ENCODE data around the gene CXADR. TPM values are rescaled to one million over a fixed set of nuclear protein-coding genes. Genes with fewer than 3 reads are reported as not detected.

CXADR gene
- total RNA-seq, 1 experiment from 2014 or later = 119 TPM

DNA sequence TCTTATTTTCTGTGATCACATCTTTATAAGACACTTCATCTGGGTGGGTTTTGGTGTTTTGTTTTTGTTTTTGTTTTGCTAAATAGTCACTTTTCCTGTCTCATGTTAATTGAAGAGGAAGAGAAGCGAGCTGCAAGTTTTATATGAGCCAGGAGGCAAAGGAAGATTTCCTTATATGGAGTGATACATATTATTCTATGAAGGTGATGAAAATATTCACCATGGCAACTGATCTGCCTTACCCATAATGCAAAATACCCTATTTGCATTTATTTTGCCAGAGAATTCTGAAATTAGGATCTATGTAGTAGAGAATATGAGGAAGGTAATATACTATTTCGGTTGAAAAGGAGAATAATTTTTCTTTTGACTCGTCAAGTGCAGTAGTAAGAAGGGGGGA, 13.9 kb downstream of the CXADR start (continued):
- TF ChIP-seq ZNF138 (CRISPR knock-in tag; conservative IDR thresholded peaks at IDR 0.05) (no peak), RELA (CRISPR knock-in tag; IDR thresholded peaks at IDR 0.05; ENCODE audit: borderline replicate concordance) (no peak)

DNA sequence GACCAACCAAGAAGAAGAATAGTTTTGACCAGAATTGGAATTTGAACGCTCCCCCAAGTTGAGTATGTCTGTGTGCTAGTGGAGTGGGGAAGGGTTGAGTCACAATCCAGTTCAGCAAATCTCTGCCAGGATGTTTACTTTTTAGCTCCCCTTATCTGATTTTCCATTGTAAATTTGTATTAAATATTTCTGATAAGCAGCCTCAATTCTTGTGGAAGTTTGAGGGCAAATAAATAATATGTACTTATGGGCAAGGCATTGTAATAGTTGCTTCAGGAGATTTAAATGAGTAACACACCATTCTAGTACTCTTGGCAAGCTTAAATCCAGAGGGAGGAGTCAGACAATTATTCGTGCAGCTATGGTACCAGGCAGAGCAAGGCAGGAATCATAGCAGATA, 14.4 kb downstream of the CXADR start:
- H3K27me3 Mint-ChIP-seq (ENCODE audit: low read depth) = no peaks in the 10 kb centered on the region
- no peaks in the 10 kb centered on the region for H3K9me3 Mint-ChIP-seq
- CTCF ChIA-PET = interaction anchor here (0.7 to 2.0 kb wide), 3 partner anchors 11 to 27 kb away, joined by 4 to 5 read pairs (median 5); no protein-coding TSS in a partner anchor

GRCh38 chr21:17527711-17528110, 14.9 kb downstream of the CXADR start:
- no peak for DNase-seq (ENCODE audit: low spot score)
- peak; percentile 31; the same call in 1 of the 2 replicates for ATAC-seq
- H3K4me1 Mint-ChIP-seq = peaks cover 67% of the 10 kb centered on the region
- no peaks in the 10 kb centered on the region for H3K9me3 Mint-ChIP-seq
- peak overlapping the region; percentile 86 for H3K27ac Mint-ChIP-seq
- ChIA-PET CTCF (interaction anchor here (0.7 to 2.0 kb wide), 3 partner anchors 12 to 141 kb away, joined by 4 to 5 read pairs (median 5); no protein-coding TSS in a partner anchor), POLR2A (interaction anchor here (0.6 to 0.9 kb wide), 3 partner anchors 9 to 82 kb away, joined by 3 to 8 read pairs (median 3); no protein-coding TSS in a partner anchor)
- no peak overlapping the region for H3K4me3 Mint-ChIP-seq
- H3K27me3 Mint-ChIP-seq (ENCODE audit: low read depth) = no peaks in the 10 kb centered on the region
- no peak for TF ChIP-seq IRF1 (CRISPR knock-in tag; IDR thresholded peaks at IDR 0.05)
- TF ChIP-seq NR1H2 (CRISPR knock-in tag; IDR thresholded peaks at IDR 0.05) = no peak
- TF ChIP-seq, protein P1, sequence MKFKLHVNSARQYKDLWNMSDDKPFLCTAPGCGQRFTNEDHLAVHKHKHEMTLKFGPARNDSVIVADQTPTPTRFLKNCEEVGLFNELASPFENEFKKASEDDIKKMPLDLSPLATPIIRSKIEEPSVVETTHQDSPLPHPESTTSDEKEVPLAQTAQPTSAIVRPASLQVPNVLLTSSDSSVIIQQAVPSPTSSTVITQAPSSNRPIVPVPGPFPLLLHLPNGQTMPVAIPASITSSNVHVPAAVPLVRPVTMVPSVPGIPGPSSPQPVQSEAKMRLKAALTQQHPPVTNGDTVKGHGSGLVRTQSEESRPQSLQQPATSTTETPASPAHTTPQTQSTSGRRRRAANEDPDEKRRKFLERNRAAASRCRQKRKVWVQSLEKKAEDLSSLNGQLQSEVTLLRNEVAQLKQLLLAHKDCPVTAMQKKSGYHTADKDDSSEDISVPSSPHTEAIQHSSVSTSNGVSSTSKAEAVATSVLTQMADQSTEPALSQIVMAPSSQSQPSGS (CRISPR knock-in tag; IDR thresholded peaks at IDR 0.05; ENCODE audit: borderline replicate concordance, low read depth) = no peak
- TF ChIP-seq, protein P2, sequence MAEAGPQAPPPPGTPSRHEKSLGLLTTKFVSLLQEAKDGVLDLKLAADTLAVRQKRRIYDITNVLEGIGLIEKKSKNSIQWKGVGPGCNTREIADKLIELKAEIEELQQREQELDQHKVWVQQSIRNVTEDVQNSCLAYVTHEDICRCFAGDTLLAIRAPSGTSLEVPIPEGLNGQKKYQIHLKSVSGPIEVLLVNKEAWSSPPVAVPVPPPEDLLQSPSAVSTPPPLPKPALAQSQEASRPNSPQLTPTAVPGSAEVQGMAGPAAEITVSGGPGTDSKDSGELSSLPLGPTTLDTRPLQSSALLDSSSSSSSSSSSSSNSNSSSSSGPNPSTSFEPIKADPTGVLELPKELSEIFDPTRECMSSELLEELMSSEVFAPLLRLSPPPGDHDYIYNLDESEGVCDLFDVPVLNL (CRISPR knock-in tag; IDR thresholded peaks at IDR 0.05; ENCODE audit: borderline replicate concordance, low read depth) = no peak
- TF ChIP-seq FOXP4 (CRISPR knock-in tag; IDR thresholded peaks at IDR 0.05) = no peak
- TF ChIP-seq TP53 (CRISPR knock-in tag; IDR thresholded peaks at IDR 0.05) = no peak
- TF ChIP-seq IRF2 (CRISPR knock-in tag; IDR thresholded peaks at IDR 0.05; ENCODE audit: borderline replicate concordance, low read depth) = no peak
- no peak for TF ChIP-seq ZSCAN18 (CRISPR knock-in tag; IDR thresholded peaks at IDR 0.05)
- H3K36me3 Mint-ChIP-seq = peaks cover 5% of the 10 kb centered on the region

More for the DNA sequence above, 14.4 kb downstream of the CXADR start:
- Mint-ChIP-seq H3K36me3 (peaks cover 5% of the 10 kb centered on the region), H3K4me1 (peaks cover 67% of the 10 kb centered on the region), H3K4me3 (peak overlapping the region; percentile 38), H3K27ac (peak overlapping the region; percentile 86)
- POLR2A ChIA-PET = interaction anchor here (0.7 kb wide), 1 partner anchor 9 kb away, joined by 3 read pairs; no protein-coding TSS in a partner anchor
- DNase-seq (ENCODE audit: low spot score) = no peak
- TF ChIP-seq CBFB (CRISPR knock-in tag; IDR thresholded peaks at IDR 0.05; ENCODE audit: low read depth) (no peak), ATF3 (CRISPR knock-in tag; conservative IDR thresholded peaks at IDR 0.05) (no peak), RORB (CRISPR knock-in tag; IDR thresholded peaks at IDR 0.05) (no peak)
- ATAC-seq = no peak

Measured in WTC11 (cell line).